ENCODE measurements around the gene CHD6.
"Not testable (repeated sequence)": the region's sequence is repeated elsewhere in the genome, so short reads cannot be mapped to it uniquely, and the experiment has no call there.

CHD6 gene

DNA sequence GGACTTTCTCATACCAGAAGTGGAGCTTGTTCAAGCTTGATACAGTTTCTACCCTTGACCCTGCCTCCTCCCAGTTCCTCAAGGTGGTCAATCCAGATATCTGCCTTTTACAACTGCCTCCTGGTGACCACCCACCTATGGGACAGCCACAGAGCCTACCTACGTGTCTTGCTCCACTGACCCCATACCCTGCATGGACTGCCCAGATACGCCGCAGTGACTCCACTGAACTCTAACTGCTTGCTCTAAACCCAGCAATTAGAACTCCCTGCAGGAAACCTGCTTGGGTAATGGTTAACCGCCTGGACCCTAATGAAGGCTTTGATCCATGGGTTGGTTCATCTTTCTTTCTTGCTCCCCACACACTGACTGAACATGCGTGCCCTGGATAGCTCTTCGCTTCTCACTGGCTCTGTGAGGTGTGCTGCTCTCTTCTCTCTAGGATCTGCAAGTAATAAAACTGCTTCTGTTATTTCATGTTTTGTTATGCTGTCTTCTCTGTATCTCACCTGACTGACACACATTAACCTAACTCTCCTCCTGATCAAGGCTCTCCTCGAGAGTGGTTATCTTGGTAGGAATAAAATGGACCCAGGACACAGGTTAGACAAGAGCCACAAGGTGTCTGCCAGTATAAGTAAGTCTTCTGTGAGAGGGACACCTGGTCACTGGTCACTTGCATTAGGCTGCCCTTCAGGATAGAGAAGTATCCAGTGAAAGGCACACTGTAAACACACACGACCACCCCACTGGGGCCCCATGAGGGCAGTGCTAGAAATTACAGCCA lies 79.2 kb downstream of the CHD6 start:
- no peak for DNase-seq (ENCODE audit: low read depth)

DNA sequence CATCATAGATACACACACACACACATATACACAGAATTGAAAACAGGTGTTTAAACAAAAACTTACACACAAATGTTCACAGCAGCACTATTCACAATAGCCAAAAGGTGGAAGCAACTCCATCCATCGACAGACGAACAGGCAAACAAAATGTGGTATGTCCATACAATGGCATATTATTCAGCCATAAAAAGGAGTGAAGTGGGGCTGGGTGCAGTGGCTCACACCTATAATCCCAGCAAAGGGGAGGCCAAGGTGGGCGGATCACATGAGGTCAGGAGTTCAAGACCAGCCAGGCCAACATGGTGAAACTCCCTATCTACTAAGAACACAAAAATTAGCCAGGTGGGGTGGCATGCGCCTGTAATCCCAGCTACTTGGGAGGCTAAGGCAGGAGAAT lies 80.3 kb downstream of the CHD6 start:
- DNase-seq (ENCODE audit: low read depth) = no peak

DNA sequence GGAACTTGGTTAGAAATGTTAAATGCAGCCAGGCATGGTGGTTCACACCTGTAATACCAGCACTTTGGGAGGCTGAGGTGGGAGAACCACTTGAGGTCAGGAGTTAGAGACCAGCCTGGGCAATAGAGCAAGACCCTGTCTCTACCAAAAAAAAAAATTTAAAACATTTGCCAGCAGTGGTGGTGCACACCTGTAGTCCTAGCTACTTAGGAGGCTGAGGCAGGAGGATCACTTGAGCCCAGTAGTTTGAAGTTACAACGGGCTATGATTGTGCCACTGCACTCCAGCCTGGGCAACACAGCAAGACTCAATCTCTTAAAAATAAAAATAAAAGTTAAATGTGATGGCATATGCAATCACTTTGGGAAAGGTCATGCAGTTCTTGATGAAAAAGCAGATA lies 82.6 kb downstream of the CHD6 start:
- not testable (repeated sequence) for DNase-seq (ENCODE audit: low read depth)

DNA sequence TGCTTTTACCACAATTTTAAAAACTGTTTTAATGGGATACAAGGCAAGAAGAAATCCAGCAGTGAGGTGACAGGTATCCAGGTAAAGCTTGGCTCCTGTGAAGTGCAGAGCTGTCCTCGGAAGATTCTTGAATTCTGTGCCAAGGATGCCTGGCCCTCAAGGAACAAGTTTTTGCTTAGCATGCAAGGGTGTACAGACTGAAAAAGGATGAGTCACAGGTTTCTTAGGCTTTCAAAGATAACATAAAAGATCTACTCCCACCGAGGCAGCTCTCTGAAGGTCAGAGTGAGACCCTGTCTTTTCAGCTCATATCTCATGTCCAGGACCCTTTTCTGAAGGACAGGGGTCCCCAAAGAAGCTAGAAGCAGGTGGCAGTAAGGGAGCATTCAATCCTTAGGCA lies 83.3 kb downstream of the CHD6 start:
- DNase-seq (ENCODE audit: low read depth) = no peak

DNA sequence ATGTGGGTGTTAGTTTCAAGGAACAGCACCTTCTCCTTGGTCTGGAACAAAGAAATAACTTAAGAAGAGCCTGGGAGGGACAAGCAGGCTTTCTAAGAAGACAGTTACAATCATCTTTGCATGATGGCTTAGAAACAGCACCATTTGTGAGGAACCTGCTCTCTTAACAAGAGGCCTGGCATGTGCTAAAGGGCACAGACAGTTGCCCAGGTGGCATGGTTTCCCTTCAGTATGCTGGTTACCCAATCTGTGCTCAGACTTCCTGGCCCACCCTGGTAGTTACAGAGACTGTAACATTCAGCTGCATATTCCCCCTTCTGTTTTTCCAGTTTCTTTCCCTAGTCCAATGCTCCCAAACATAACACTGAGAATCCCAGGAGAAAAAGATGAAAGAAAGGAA lies 84.0 kb downstream of the CHD6 start:
- DNase-seq (ENCODE audit: low read depth) = no peak

DNA sequence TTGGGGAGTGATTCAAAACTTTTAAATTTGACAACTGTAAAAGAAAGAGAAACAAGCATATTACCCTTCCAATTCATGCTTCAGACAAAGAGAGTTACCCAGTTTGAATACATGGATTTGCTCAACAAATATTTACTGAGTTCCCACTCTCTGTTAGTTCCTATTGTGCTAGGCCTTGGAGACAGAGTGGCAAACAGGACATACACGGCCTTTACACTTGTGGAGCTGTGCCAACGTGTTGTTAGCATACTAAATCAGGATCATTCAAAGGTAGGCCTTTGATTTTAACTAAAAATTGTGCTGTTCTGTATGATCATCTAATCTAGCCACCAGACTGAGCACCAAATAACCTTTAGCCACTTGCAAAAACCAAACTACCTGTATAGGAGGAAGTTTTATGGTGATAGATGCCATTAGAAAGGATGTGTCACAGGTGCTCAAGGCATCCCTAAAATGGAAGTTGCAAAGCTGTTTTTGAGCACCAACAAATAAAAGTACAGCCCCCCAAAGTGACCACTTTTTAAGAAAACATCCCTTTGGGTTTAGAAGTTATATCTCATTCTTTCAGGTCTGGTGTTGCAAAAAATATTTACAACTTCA lies 84.5 kb downstream of the CHD6 start:
- no peak for DNase-seq (ENCODE audit: low read depth)

DNA sequence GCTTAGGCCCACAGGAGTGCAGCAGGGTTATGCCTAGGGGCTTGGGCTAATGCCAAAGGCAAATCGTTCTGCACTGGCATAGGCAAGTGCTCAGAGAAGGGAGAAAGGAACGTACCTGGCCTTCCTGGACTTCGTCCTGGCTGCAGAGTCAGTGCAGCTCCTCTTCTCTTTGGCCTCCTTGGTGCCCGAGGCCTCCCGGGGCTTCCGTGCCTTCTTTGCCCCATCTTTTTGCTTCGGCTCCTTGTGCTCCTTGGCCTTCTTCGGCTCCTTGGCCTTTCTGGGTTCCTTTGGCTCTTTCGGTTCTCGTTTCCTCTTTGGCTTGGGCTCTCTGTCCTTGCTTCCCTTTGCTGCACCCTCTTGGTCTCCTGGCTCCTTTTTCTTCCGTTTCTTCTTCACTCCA lies 85.2 kb downstream of the CHD6 start:
- no peak for DNase-seq (ENCODE audit: low read depth)

DNA sequence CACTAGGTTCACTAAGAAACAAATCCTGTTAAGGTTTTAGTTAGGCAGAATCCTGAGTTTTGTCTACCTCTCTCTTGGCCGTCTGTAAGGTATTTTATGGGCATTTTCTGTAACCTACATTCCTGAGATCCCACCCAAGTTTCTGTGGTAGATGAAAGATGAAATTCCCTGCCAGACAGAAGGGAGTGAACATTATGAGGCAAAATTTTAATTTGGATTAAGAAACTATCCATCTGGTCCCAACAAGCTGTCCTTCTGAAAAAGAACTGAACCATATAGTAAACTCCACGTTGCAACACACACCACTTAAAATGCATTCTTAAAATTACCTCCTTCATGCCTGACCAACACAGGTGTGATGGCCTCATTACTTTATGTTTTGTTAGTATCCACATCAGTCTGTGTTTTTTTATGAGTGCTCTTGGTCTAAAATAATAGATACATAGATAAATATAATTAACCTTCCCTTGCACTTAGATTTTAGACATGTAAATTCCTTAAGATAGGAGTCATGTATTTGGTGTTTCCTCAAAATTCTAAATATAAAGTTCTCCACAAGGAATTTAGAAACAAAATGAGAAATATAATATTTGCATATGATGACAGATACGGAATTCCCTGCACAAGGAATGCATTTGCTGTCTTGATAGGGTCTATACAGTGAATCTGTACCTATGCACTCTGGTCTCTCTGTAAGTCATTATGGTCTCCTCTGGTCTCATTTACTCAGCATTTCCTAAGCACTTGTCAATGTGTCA lies 86.5 kb downstream of the CHD6 start:
- no peak for DNase-seq (ENCODE audit: low read depth)

DNA sequence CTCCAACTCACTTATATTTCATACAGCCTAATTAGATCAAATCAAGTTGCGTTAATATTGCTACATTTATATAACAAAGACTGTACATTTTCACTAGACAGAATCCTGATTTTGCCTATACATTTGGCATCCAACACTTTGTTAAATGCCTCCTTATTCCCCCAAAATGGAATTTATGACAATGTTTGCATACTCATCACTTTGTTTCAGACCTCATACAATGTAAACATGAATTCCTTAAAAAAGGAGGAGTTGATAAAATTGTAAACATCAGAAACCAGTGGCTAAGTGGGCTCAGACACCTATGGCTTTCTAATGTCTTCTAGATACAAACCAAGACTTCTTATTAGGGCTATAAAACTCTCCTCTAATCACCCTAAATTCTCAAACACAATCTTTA lies 87.3 kb downstream of the CHD6 start:
- no peak for DNase-seq (ENCODE audit: low read depth)

DNA sequence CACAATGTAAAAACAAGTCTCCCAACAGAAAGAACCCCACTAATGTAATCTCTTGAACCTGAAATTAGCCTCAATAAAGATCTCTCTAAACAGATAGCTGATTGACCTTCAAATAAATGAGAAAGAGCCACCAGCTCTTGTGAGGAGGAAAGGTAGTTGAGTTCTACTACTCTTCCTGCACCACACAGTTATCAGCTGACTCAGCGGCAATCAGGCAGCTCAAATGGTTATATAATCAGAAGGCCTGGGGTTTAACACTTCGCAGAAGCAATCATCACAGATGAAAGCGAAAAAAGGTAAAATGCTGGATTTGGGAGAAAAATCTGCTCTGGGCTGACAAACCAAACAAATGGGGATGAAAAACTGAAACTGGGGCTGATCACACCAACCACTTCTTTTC lies 91.8 kb downstream of the CHD6 start:
- no peak for DNase-seq (ENCODE audit: low read depth)

DNA sequence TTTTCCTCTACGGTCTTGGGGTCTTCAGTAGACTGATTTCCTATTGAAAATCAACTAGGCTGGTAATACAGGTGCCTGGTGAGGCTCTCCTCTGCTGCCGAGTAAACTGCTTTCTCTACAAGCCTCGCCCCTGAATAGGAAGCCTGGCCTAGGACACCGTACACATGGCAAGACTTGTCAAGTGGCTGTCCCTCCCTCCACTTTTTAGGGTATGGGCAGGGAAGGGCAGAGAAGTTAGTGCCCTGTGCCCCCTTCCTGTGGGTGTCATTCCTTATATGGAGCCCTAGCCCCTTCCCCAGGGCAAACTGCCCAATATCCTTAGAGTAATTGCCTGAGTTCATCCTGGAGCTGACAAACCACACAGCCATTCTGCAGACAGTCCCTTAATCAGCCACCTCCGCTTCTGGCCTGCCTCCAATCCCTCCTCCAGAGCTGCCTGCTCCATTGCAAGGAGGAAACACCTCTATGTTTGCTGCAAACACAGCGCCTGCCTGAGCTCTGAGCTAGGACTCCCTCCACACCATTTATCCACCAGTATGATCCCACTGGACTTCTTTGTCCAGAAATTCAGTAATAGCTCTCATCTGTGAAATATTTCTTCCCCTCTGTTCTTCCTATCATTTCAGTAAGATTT lies 93.1 kb downstream of the CHD6 start:
- DNase-seq (ENCODE audit: low read depth) = no peak

DNA sequence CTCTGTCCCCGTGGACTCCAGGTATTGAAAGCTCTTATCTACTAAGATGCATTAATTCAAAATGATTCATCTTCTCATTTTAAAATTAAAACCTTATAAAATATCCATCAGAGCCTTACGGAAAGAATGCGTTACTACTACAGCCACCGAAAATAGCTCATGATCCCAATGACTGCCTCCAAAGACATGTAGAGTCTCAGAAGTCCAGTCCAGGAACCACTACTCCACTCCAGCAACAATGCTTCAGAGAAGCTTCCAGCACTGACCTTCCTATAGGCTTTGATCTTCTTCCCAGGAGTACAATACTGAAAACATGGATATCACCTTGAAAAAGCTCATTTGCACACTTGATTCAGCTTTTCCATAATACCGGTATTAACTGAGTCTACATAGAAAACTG lies 94.3 kb downstream of the CHD6 start:
- DNase-seq (ENCODE audit: low read depth) = no peak

DNA sequence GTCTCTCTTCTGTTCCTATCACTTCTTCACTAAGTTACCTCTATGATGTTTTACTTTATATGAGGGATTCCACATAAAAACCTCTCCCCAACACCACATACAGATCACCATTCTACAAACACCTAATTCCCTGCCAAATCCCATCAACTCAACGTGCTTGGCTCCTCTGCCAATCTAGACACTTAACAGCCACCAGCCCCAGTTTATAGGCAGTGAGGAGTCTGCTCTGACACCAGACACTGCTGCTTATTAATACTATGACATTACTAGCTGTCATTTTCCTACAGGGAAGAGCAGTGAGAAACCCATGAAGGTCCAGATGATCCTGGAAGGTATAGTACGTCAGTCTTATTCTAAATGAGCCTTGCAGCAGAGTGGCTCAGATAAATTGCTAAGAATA lies 104.3 kb downstream of the CHD6 start:
- no peak for DNase-seq (ENCODE audit: low read depth)

DNA sequence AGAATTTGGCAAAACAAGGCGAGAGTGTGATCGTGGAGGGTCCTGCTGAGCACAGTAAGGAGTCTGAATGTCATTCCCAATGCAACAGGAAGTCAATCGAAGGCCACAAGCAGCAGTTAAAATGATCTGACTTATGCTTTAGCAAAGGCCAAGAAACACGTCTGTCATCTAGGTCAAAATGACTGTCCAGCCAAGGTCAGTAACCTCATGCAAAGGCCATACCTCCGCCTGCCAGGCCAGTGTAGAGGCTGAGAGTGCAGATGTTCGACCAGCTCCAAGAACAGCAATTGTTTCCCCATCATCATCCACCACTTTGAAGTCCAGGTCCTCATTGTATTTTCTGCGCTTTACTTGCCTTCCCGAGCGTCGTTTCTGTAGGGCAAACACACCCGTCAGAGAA lies 105.6 kb downstream of the CHD6 start:
- DNase-seq (ENCODE audit: low read depth) = no peak

DNA sequence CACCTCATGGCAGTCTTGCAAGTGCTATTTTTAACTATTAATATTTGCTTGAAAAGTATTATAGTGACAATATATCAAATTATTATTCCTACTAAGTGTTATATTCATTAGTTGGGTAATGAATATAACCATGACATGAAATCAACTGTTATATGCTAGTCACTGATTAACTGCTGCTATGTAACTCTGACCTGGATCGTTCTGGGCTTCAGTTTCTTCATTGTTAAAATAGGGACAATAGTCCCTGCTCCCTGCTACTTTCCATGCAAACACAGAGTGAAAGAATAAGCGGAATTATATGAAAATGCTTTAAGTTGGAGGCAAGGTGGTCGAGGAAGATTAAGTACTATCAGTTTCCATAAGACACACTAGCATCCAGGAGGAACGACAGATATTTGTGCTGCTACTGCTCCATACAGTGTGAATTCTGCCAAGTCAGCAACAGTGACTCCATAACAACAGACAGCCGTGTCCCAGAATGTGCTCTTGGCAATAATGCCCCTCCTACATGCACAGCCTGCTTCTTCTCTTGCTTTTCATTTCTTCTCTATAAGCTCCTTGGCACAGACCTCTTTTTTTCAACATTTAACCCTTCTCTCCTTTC lies 107.2 kb downstream of the CHD6 start:
- DNase-seq (ENCODE audit: low read depth) = no peak

DNA sequence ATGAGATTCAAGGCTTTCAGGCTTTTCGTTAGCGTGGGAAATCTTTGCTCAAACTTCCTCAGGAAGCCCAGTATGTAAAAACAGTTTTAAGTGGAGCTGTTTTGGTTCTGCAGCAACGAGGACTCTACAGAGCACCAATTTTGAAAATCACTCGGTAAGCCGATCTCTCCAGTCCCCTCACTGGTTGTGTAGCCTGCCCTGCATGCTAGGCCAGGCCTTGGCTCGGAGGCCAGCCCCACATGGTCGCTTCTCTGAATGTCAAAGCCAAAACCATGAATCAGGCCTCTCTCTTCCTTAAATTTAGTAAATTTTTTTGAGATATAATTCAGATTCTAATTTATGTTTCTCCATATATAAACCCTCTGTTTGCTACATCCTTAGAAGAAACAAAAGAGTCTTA lies 108.0 kb downstream of the CHD6 start:
- DNase-seq (ENCODE audit: low read depth) = no peak

DNA sequence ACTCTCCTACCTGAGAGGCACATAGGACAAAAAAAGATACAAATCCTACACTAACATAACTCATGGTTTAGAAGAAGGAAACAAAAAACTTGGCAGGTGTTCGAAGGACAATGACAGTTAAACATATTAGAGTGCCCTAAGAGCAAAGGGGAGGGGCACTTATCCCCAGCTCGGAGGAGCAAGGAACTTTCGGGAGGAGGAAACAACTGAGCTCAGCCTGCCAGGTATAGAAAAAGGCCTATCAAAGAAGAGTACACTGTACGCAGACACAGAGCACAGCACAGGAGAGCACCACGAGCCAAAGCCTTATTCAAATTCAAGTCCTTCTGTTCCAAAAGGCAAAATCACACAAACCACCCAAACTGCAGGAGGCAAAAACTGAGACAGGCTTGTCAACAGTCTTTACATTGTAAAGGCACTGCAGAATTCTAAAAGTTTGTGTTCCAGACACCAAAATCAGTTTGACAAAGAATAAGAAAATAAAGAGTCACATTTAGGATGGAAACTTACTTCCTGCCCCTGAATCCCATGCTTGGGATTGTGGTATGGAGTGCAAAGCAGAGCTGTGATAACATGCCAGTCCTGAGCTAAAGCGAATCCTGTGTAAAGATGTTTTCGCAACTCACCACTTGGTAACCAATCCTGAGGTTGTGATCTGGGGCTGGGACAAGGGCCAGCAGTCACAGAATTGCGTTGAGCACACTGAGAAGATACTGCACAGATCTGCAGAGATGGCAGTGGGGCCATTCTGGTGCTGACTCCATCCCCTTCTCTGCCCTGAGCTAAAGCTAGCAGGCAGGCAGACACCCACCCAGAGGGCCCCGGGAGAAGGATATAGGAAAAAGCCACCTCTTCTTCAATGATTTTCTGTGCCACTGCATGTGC lies 108.6 kb downstream of the CHD6 start:
- DNase-seq (ENCODE audit: low read depth) = no peak

DNA sequence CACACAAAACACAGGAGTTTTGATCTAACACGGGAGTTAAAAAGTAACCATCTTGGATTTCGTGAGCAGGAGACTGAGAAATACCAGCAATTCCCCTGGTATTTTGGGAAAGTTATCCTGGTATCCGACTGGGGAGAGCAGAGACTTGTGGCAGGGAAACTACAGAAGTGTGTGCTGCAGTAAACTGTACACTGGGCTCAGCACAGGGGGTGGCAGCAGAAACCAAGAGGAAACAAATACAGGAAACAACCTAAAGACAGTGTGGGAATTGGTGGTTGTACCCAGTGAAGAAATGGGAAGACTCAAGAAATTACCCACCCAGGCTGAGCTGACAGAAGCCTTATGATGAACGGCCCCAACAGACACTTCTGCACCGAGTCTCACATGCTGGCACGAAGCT lies 109.8 kb downstream of the CHD6 start:
- DNase-seq (ENCODE audit: low read depth) = no peak

DNA sequence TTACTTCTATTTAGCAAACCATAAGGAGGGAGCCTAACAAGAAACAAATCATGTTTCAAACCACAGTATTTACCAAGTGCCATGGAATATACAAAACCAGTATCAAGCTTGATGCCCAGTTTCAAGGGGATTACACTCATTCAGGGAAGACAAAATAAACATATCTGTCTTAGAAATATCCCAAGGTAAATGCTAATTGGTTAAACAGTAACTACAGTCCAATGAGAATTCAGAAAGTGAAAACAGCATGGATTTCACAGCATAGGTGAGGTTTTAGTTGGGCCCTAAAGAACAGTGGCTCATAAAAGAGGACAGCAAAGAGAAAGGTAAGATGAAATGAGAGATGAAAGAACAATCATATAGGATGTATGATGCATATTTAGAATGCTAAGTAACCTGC lies 110.3 kb downstream of the CHD6 start:
- DNase-seq (ENCODE audit: low read depth) = no peak

DNA sequence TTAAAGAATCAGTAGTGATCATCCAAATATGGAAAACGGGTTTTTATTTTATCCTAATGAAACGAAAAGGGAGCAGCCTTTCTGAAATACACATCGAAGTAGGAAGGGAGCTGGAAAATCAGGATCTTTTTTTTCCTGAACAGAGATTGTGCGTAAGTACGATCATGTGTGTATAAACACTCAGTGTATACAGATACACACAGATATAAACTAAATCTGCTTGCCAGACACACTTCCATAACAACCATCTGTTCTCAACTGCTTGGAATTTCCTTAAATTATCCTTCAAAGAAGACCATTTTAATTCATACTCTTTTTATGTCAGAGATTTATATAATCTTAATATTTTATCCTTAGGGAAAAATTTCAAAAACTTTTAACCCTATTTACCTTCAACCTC lies 110.7 kb downstream of the CHD6 start:
- DNase-seq (ENCODE audit: low read depth) = no peak

DNA sequence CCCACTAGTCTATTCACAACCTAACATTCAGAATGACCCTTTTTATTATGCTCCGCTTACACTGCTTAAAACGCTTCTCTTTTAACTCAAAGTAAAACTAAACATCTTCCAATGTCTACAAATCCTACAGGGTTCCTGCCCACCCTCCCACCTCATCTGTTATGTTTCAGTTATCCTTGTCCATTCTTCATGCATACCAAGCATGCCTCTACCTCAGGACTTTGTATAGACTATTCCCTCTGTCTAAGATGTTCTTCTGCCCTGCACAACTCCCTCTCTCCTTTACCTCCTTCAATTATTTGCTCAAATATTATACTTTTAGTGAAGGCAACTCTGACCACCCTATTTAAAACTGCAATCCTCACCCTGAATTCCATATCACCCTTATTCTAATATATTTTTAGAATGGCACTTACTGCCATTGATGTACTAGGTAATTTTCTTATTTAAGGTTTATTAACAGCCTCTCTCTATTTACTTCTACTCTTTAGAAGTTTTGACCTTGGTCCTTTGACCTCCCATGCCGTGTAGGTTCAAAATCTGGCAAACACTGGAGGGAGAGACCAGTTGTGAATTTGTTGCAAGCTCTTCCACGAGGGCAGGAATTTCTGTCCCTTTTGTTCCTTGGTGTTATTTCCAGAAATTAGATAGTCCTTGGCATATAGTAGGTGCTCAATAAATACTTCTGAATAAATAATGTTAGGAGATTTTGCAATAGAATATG lies 111.8 kb downstream of the CHD6 start:
- no peak for DNase-seq (ENCODE audit: low read depth)

Data from HS-27A (cell line).